Neural cell (in vitro differentiated cells): ENCODE data around the gene DCLK1.

Source experiments
- EP300 ChIP-seq: fragments of 450-650 bp; conservative IDR thresholded peaks from 2 replicates; pipeline ENCODE4 v1.6.1; 2014; ENCODE audit warnings: antibody characterized with exemption, mild to moderate bottlenecking, moderate library complexity; ENCODE audit not compliant: poor library complexity, severe bottlenecking
- MXI1 ChIP-seq: fragments of 450-650 bp; conservative IDR thresholded peaks from 2 replicates; pipeline ENCODE4 v1.6.1; 2014; ENCODE audit warnings: antibody characterized with exemption, mild to moderate bottlenecking; ENCODE audit not compliant: poor library complexity, severe bottlenecking
- TAF1 ChIP-seq: IDR thresholded peaks from 2 replicates; pipeline ENCODE4 v1.6.1; 2012; ENCODE audit warnings: low read depth
- TF ChIP-seq, protein P1 (sequence below): fragments of 450-650 bp; IDR thresholded peaks from 2 replicates; pipeline ENCODE4 v1.5.1; 2014; ENCODE audit warnings: antibody characterized with exemption, mild to moderate bottlenecking, moderate library complexity; ENCODE audit not compliant: poor library complexity, severe bottlenecking
- TF ChIP-seq, protein P2 (sequence below): IDR thresholded peaks from 2 replicates; pipeline ENCODE4 v1.6.1; 2012; ENCODE audit warnings: borderline replicate concordance

DNA sequence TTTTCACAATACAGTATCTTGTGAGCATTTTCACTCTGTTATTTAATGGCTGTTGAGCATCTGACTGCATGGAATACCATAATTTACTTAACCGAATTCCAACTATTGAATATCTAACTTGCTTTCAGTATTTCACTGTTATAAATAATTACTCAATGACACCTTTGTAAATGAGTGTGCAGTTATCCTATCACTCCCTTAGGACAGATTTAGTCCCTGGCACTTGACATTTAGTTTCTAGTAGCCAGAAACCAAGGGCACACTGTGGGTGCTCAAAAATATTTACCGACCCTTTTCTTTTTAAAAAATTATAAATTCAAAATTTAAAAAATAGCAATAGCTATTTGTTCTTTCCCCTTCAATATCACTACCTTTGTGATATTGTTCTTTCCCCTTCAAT is 258.8 kb downstream of the DCLK1 start:
- TF ChIP-seq EP300 = no peak
- TF ChIP-seq, protein P1, sequence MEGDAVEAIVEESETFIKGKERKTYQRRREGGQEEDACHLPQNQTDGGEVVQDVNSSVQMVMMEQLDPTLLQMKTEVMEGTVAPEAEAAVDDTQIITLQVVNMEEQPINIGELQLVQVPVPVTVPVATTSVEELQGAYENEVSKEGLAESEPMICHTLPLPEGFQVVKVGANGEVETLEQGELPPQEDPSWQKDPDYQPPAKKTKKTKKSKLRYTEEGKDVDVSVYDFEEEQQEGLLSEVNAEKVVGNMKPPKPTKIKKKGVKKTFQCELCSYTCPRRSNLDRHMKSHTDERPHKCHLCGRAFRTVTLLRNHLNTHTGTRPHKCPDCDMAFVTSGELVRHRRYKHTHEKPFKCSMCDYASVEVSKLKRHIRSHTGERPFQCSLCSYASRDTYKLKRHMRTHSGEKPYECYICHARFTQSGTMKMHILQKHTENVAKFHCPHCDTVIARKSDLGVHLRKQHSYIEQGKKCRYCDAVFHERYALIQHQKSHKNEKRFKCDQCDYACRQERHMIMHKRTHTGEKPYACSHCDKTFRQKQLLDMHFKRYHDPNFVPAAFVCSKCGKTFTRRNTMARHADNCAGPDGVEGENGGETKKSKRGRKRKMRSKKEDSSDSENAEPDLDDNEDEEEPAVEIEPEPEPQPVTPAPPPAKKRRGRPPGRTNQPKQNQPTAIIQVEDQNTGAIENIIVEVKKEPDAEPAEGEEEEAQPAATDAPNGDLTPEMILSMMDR = no peak
- TF ChIP-seq, protein P2, sequence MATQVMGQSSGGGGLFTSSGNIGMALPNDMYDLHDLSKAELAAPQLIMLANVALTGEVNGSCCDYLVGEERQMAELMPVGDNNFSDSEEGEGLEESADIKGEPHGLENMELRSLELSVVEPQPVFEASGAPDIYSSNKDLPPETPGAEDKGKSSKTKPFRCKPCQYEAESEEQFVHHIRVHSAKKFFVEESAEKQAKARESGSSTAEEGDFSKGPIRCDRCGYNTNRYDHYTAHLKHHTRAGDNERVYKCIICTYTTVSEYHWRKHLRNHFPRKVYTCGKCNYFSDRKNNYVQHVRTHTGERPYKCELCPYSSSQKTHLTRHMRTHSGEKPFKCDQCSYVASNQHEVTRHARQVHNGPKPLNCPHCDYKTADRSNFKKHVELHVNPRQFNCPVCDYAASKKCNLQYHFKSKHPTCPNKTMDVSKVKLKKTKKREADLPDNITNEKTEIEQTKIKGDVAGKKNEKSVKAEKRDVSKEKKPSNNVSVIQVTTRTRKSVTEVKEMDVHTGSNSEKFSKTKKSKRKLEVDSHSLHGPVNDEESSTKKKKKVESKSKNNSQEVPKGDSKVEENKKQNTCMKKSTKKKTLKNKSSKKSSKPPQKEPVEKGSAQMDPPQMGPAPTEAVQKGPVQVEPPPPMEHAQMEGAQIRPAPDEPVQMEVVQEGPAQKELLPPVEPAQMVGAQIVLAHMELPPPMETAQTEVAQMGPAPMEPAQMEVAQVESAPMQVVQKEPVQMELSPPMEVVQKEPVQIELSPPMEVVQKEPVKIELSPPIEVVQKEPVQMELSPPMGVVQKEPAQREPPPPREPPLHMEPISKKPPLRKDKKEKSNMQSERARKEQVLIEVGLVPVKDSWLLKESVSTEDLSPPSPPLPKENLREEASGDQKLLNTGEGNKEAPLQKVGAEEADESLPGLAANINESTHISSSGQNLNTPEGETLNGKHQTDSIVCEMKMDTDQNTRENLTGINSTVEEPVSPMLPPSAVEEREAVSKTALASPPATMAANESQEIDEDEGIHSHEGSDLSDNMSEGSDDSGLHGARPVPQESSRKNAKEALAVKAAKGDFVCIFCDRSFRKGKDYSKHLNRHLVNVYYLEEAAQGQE = no peak
- no peak for TF ChIP-seq MXI1
- TF ChIP-seq TAF1 = no peak
